T-cell (primary cell): ENCODE measurements around the gene LHX8. TPM values are rescaled to one million over a fixed set of nuclear protein-coding genes. Genes with fewer than 3 reads are reported as not detected.

Experiments
- ATAC-seq, 4 experiments: fragments of 200-7000 bp in 3 of 4; fragments of 150-1000 bp in 1 of 4; cut with Tn5 transposase; replicated peaks in 1 of 4; 1 replicate in 3 of 4; 2 replicates in 1 of 4; pipeline ENCODE4 v1.10.0; 2021; ENCODE audit warnings: moderate library complexity in 3 of 4, mild to moderate bottlenecking in 2 of 4, moderate number of reproducible peaks in 1 of 4
- CTCF ChIA-PET, 2 donors: fragments of 300-600 bp; sonication (Branson Sonifier 250); formaldehyde crosslinking; loops; one replicate each; lab custom pipeline; 2022; ENCODE audit warnings: antibody characterized with exemption in 2 of 2; lab: Charles Lee
- POLR2A ChIA-PET, 2 donors: fragments of 300-600 bp; sonication (Branson Sonifier 250); formaldehyde crosslinking; loops; one replicate each; lab custom pipeline; 2022; ENCODE audit warnings: antibody characterized with exemption in 2 of 2; lab: Charles Lee
- DNase-seq, 35 experiments: peaks; one replicate each; pipeline versions ENCODE4 v3.0.0 to v3.0.0-alpha.2; 2013 to 2023
- H3K27ac ChIP-seq: one replicate; pipeline ENCODE4 v1.5.1; 2013; ENCODE audit warnings: low read length
- H3K27me3 ChIP-seq, 2 experiments: replicated peaks in 1 of 2; 1 replicate in 1 of 2; 2 replicates in 1 of 2; pipeline versions ENCODE4 v1.6.1 to v1.7.0; 2013; ENCODE audit warnings: low read length in 1 of 2, mixed read lengths in 1 of 2; ENCODE audit not compliant: control insufficient read depth in 2 of 2, insufficient read depth in 2 of 2; ENCODE audit errors: extremely low read depth in 1 of 2
- H3K36me3 ChIP-seq, 2 donors: 1 replicate in 1 of 2; 2 replicates in 1 of 2; pipeline versions ENCODE4 v1.6.1 to v1.7.0; 2013; ENCODE audit warnings: low read length in 1 of 2; ENCODE audit not compliant: control insufficient read depth in 2 of 2, insufficient read depth in 1 of 2; ENCODE audit errors: extremely low read depth in 1 of 2
- H3K4me1 ChIP-seq, 2 experiments: 1 replicate in 1 of 2; 2 replicates in 1 of 2; pipeline versions ENCODE4 v1.6.1 to v1.7.0; 2013; ENCODE audit warnings: low read length in 2 of 2, mixed read lengths in 1 of 2; ENCODE audit not compliant: insufficient read depth in 2 of 2, control insufficient read depth in 1 of 2; ENCODE audit errors: extremely low read depth in 1 of 2
- H3K4me3 ChIP-seq, 2 donors: 1 replicate in 1 of 2; 2 replicates in 1 of 2; pipeline versions ENCODE4 v1.5.1 to v1.7.0; 2013; ENCODE audit warnings: mild to moderate bottlenecking in 2 of 2, low read length in 1 of 2, moderate library complexity in 1 of 2; ENCODE audit not compliant: control insufficient read depth in 1 of 2; ENCODE audit errors: extremely low read depth in 1 of 2
- H3K9me3 ChIP-seq: 2 replicates; pipeline ENCODE4 v1.7.0; 2013
- H3K27ac Mint-ChIP-seq, 2 donors: one replicate each; pipeline ENCODE4 v1.8.0; 2020 to 2021; ENCODE audit warnings: mild to moderate bottlenecking in 2 of 2, mixed read lengths in 2 of 2
- H3K27me3 Mint-ChIP-seq, 2 donors: one replicate each; pipeline ENCODE4 v1.8.0; 2021 to 2022; ENCODE audit warnings: mixed read lengths in 2 of 2
- H3K36me3 Mint-ChIP-seq: one replicate; pipeline ENCODE4 v1.8.0; 2021; ENCODE audit warnings: mixed read lengths
- H3K4me1 Mint-ChIP-seq, 3 donors: one replicate each; pipeline ENCODE4 v1.8.0; 2020 to 2022; ENCODE audit warnings: mixed read lengths in 3 of 3, mild to moderate bottlenecking in 1 of 3
- H3K4me3 Mint-ChIP-seq, 3 donors: one replicate each; pipeline ENCODE4 v1.8.0; 2020 to 2022; ENCODE audit warnings: mild to moderate bottlenecking in 3 of 3, mixed read lengths in 3 of 3, moderate library complexity in 3 of 3
- H3K9me3 Mint-ChIP-seq, 3 donors: one replicate each; pipeline ENCODE4 v1.8.0; 2020 to 2022; ENCODE audit warnings: mixed read lengths in 3 of 3
- WGBS: methylation state at CpG from one replicate; pipeline ENCODE4 v1.1.5; 2013; ENCODE audit warnings: missing lambda C conversion rate; ENCODE audit not compliant: insufficient coverage; 5-methylcytosine and 5-hydroxymethylcytosine counted together
- total RNA-seq, 35 experiments: library from RNA in 6 of 35; stranded (reverse) in 6 of 35; fragments of 120-200 nt in 1 of 35; gene quantifications; one replicate each; pipeline versions ENCODE4 v1.2.1 to v1.2.4 and lab custom pipeline; 2013 to 2026

The LHX8 gene
- not detected for total RNA-seq
- not detected for total RNA-seq (2013)
- 0 reads per million in 29 experiments for total RNA-seq (lab: John Stamatoyannopoulos, UW)

GRCh38 chr1:75133750-75134646 is at the start of gene LHX8:
TSS of gene LHX8 (plus strand) at chr1:75134388. CDS start at chr1:75136615, 2,227 bp downstream.
- Histone ChIP-seq H3K9me3 (no peaks in the 10 kb centered on the region), H3K4me1 (peaks cover 0 to 6% of the 10 kb centered on the region in 2 experiments), H3K4me3 (peak within 1 kb of the TSS in 1 of 2 donors; percentile 48), H3K27ac (no peak within 1 kb of the TSS), H3K27me3 (peaks cover 31 to 72% of the 10 kb centered on the region in 2 experiments), H3K36me3 (no peaks in the 10 kb centered on the region)
- POLR2A ChIA-PET: no interaction called here
- WGBS: 7% methylated on average over 9 of the region's 23 CpGs
- Mint-ChIP-seq H3K4me3 (peak within 1 kb of the TSS; percentile 54 to 56 (median 55)), H3K36me3 (no peaks in the 10 kb centered on the region), H3K9me3 (peaks cover 0 to 3% (median 2%) of the 10 kb centered on the region in 3 donors), H3K27ac (peak within 1 kb of the TSS in 1 of 2 donors; percentile 24), H3K27me3 (peaks cover 77 to 92% of the 10 kb centered on the region in 2 donors), H3K4me1 (peaks cover 0 to 17% (median 9%) of the 10 kb centered on the region in 3 donors)
- CTCF ChIA-PET: interaction anchor here in 1 of 2 donors (1.0 kb wide), 1 partner anchor 14 kb away, joined by 3 read pairs; no protein-coding TSS in a partner anchor
- ATAC-seq: no peak
- DNase-seq: no peak

- Histone ChIP-seq H3K9me3 (no peaks in the 10 kb centered on the region), H3K27me3 (no peaks in the 10 kb centered on the region), H3K27ac (no peak overlapping the region), H3K4me1 (no peaks in the 10 kb centered on the region), H3K36me3 (no peaks in the 10 kb centered on the region), H3K4me3 (no peak overlapping the region)
- no CpG with 5 or more reads among the region's 1 CpG for WGBS
- Mint-ChIP-seq H3K27ac (no peak overlapping the region), H3K36me3 (no peaks in the 10 kb centered on the region), H3K27me3 (no peaks in the 10 kb centered on the region), H3K9me3 (peaks cover 2 to 8% (median 8%) of the 10 kb centered on the region in 3 donors), H3K4me3 (no peak overlapping the region), H3K4me1 (no peaks in the 10 kb centered on the region)
- CTCF ChIA-PET: no interaction called here
- DNase-seq (no peak), ATAC-seq (no peak)
- POLR2A ChIA-PET: no interaction called here
These were observed 48.3 kb upstream of the LHX8 start for GRCh38 chr1:75085931-75086330.

- DNase-seq (no peak), ATAC-seq (no peak)
- H3K4me1 ChIP-seq: no peaks in the 10 kb centered on the region
- no peaks in the 10 kb centered on the region for H3K36me3 Mint-ChIP-seq
- peaks cover 2 to 8% (median 5%) of the 10 kb centered on the region in 3 donors for H3K9me3 Mint-ChIP-seq
- H3K27me3 Mint-ChIP-seq: no peaks in the 10 kb centered on the region
- no CpG with 5 or more reads among the region's 2 CpGs for WGBS
- H3K27me3 ChIP-seq: no peaks in the 10 kb centered on the region
- H3K27ac Mint-ChIP-seq: no peak overlapping the region
- no peaks in the 10 kb centered on the region for H3K9me3 ChIP-seq
- ChIA-PET CTCF (interaction anchor here in 1 of 2 donors (1.3 kb wide), 1 partner anchor 9 kb away, joined by 3 read pairs; no protein-coding TSS in a partner anchor), POLR2A (no interaction called here)
- no peak overlapping the region for H3K4me3 ChIP-seq
- no peak overlapping the region for H3K27ac ChIP-seq
- H3K4me3 Mint-ChIP-seq: no peak overlapping the region
- H3K36me3 ChIP-seq: no peaks in the 10 kb centered on the region
- H3K4me1 Mint-ChIP-seq: no peaks in the 10 kb centered on the region
These were observed 46.9 kb upstream of the LHX8 start for GRCh38 chr1:75087278-75087677.

GRCh38 chr1:75092141-75092540 is 42.0 kb upstream of the LHX8 start:
- no peak for DNase-seq
- H3K9me3 Mint-ChIP-seq: peaks cover 0 to 12% (median 6%) of the 10 kb centered on the region in 3 donors
- Histone ChIP-seq H3K27me3 (no peaks in the 10 kb centered on the region), H3K36me3 (no peaks in the 10 kb centered on the region), H3K9me3 (no peaks in the 10 kb centered on the region), H3K4me3 (no peak overlapping the region), H3K4me1 (no peaks in the 10 kb centered on the region), H3K27ac (no peak overlapping the region)
- ATAC-seq: no peak
- no peak overlapping the region for H3K27ac Mint-ChIP-seq
- no CpG with 5 or more reads among the region's 3 CpGs for WGBS
- POLR2A ChIA-PET: no interaction called here
- H3K4me3 Mint-ChIP-seq: no peak overlapping the region
- H3K27me3 Mint-ChIP-seq: no peaks in the 10 kb centered on the region
- no peaks in the 10 kb centered on the region for H3K4me1 Mint-ChIP-seq
- H3K36me3 Mint-ChIP-seq: no peaks in the 10 kb centered on the region
- CTCF ChIA-PET: no interaction called here

- WGBS: no CpG with 5 or more reads among the region's 1 CpG
- H3K9me3 Mint-ChIP-seq: peaks cover under 1 to 4% (median 4%) of the 10 kb centered on the region in 3 donors
- ChIA-PET POLR2A (no interaction called here), CTCF (no interaction called here)
- no peak overlapping the region for H3K4me3 ChIP-seq
- no peaks in the 10 kb centered on the region for H3K4me1 ChIP-seq
- no peak overlapping the region for H3K27ac ChIP-seq
- H3K4me1 Mint-ChIP-seq: no peaks in the 10 kb centered on the region
- H3K36me3 ChIP-seq: no peaks in the 10 kb centered on the region
- H3K4me3 Mint-ChIP-seq: no peak overlapping the region
- H3K9me3 ChIP-seq: no peaks in the 10 kb centered on the region
- ATAC-seq: no peak
- H3K27me3 Mint-ChIP-seq: no peaks in the 10 kb centered on the region
- DNase-seq: no peak
- H3K27me3 ChIP-seq: no peaks in the 10 kb centered on the region
- H3K27ac Mint-ChIP-seq: no peak overlapping the region
- H3K36me3 Mint-ChIP-seq: no peaks in the 10 kb centered on the region
These were observed 36.5 kb upstream of the LHX8 start for GRCh38 chr1:75097654-75098053.

- Mint-ChIP-seq H3K4me3 (no peak overlapping the region), H3K27ac (no peak overlapping the region), H3K9me3 (peaks cover 0 to 4% (median 4%) of the 10 kb centered on the region in 3 donors), H3K27me3 (no peaks in the 10 kb centered on the region), H3K36me3 (no peaks in the 10 kb centered on the region), H3K4me1 (no peaks in the 10 kb centered on the region)
- Histone ChIP-seq H3K27ac (no peak overlapping the region), H3K27me3 (no peaks in the 10 kb centered on the region), H3K4me3 (no peak overlapping the region), H3K9me3 (no peaks in the 10 kb centered on the region), H3K4me1 (no peaks in the 10 kb centered on the region), H3K36me3 (no peaks in the 10 kb centered on the region)
- POLR2A ChIA-PET: no interaction called here
- DNase-seq: no peak
- no CpG with 5 or more reads among the region's 2 CpGs for WGBS
- ATAC-seq: no peak
- CTCF ChIA-PET: no interaction called here
These were observed 34.6 kb upstream of the LHX8 start for GRCh38 chr1:75099581-75099980.
